A673 (cell line): Measurements from ENCODE around the gene RRM2.

Experiments used
- CTCF ChIP-seq: fragments of 300-800, 200-600 bp; sonication (generic); conservative IDR thresholded peaks from 2 replicates; pipeline ENCODE4 v1.5.1; 2017; ENCODE audit warnings: low read depth, mild to moderate bottlenecking, antibody characterized with exemption, low read length, moderate library complexity, mixed read lengths
- EZH2 ChIP-seq: fragments of 200-600 bp; sonication (generic); IDR thresholded peaks from 2 replicates; pipeline ENCODE4 v1.6.1; 2017; ENCODE audit warnings: borderline replicate concordance, low read depth, mild to moderate bottlenecking, mixed read lengths, antibody characterized with exemption, low read length; ENCODE audit not compliant: poor library complexity, severe bottlenecking

GRCh38 chr2:10178751-10179150 lies 56.2 kb downstream of the RRM2 start:
- TF ChIP-seq CTCF (no peak), EZH2 (no peak)
